Lower leg skin (tissue), 3 donors: ENCODE measurements around the gene MAIP1.

ENCODE experiments used
- CTCF ChIP-seq, 3 donors: fragments of 450-650 bp; IDR thresholded peaks; one replicate each; pipeline ENCODE4 v1.5.1; 2016; ENCODE audit warnings: antibody characterized with exemption in 3 of 3, mild to moderate bottlenecking in 3 of 3, moderate library complexity in 2 of 3
- POLR2A ChIP-seq, 2 donors: fragments of 450-650 bp; IDR thresholded peaks; one replicate each; pipeline ENCODE4 v1.6.1; 2016 to 2017; ENCODE audit warnings: antibody characterized with exemption in 2 of 2, mild to moderate bottlenecking in 1 of 2, moderate library complexity in 1 of 2

- no peak for TF ChIP-seq CTCF (IDR thresholded peaks at IDR 0.05)
- no peak for TF ChIP-seq POLR2A (IDR thresholded peaks at IDR 0.05)
Observed at GRCh38 chr2:199987586-199987985, 32.2 kb downstream of the MAIP1 start.
